H9 (cell line): ENCODE data around the gene COL27A1. TPM values are rescaled to one million over a fixed set of nuclear protein-coding genes. Genes with fewer than 3 reads are reported as not detected.

ENCODE experiments used
- DNase-seq: peaks from one replicate; pipeline ENCODE4 v3.0.0-alpha.2; 2017
- H2AFZ ChIP-seq: one replicate; pipeline ENCODE4 v1.6.1; 2013; ENCODE audit warnings: mild to moderate bottlenecking, low read length, control low read depth, moderate library complexity
- H2AK5ac ChIP-seq: 2 replicates; pipeline ENCODE4 v1.6.1; 2013; ENCODE audit warnings: low read length, control low read depth, mixed read lengths; ENCODE audit not compliant: insufficient read length
- H2BK120ac ChIP-seq: one replicate; pipeline ENCODE4 v1.6.1; 2013; ENCODE audit warnings: low read depth, mild to moderate bottlenecking, low read length, control low read depth, inconsistent platforms; ENCODE audit not compliant: poor library complexity, severe bottlenecking
- H2BK12ac ChIP-seq: 2 replicates; pipeline ENCODE4 v1.6.1; 2013; ENCODE audit warnings: low read length, control low read depth, mixed read lengths, low read depth; ENCODE audit not compliant: insufficient read length
- H2BK15ac ChIP-seq: 2 replicates; pipeline ENCODE4 v1.6.1; 2013; ENCODE audit warnings: low read depth, low read length, control low read depth
- H2BK20ac ChIP-seq: one replicate; pipeline ENCODE4 v1.6.1; 2013; ENCODE audit warnings: low read depth, mild to moderate bottlenecking, low read length, control low read depth, inconsistent platforms; ENCODE audit not compliant: poor library complexity, severe bottlenecking
- H2BK5ac ChIP-seq: 2 replicates; pipeline ENCODE4 v1.6.1; 2013; ENCODE audit warnings: low read length, control low read depth, mixed read lengths; ENCODE audit not compliant: insufficient read length
- H3K14ac ChIP-seq: 2 replicates; pipeline ENCODE4 v1.6.1; 2013; ENCODE audit warnings: low read length, control low read depth; ENCODE audit not compliant: insufficient read depth
- H3K18ac ChIP-seq: 2 replicates; pipeline ENCODE4 v1.6.1; 2013; ENCODE audit warnings: low read depth, mild to moderate bottlenecking, mixed read lengths, low read length, control low read depth; ENCODE audit not compliant: insufficient read length
- H3K23ac ChIP-seq: 2 replicates; pipeline ENCODE4 v1.6.1; 2013; ENCODE audit warnings: low read length, control low read depth, mixed read lengths, low read depth; ENCODE audit not compliant: insufficient read length
- H3K23me2 ChIP-seq: 2 replicates; pipeline ENCODE4 v1.6.1; 2013; ENCODE audit warnings: low read depth, mild to moderate bottlenecking, mixed read lengths, low read length, control low read depth; ENCODE audit not compliant: insufficient read length, poor library complexity, severe bottlenecking
- H3K27ac ChIP-seq: 2 replicates; pipeline ENCODE4 v1.5.1; 2013; ENCODE audit warnings: low read length, control low read depth, mixed read lengths, low read depth; ENCODE audit not compliant: insufficient read length
- H3K27me3 ChIP-seq: 2 replicates; pipeline ENCODE4 v1.6.1; 2013; ENCODE audit warnings: low read length, control low read depth, inconsistent platforms; ENCODE audit not compliant: insufficient read depth
- H3K4ac ChIP-seq: 2 replicates; pipeline ENCODE4 v1.6.1; 2013; ENCODE audit warnings: low read depth, mild to moderate bottlenecking, control low read depth, inconsistent platforms, low read length, moderate library complexity
- H3K4me1 ChIP-seq: 2 replicates; pipeline ENCODE4 v1.6.1; 2013; ENCODE audit warnings: low read length, control low read depth, inconsistent platforms; ENCODE audit not compliant: insufficient read depth
- H3K4me2 ChIP-seq: 2 replicates; pipeline ENCODE4 v1.6.1; 2013; ENCODE audit warnings: low read length, control low read depth, mixed read lengths; ENCODE audit not compliant: insufficient read length, insufficient read depth
- H3K56ac ChIP-seq: 2 replicates; pipeline ENCODE4 v1.6.1; 2013; ENCODE audit warnings: low read depth, mild to moderate bottlenecking, mixed read lengths, low read length, control low read depth; ENCODE audit not compliant: insufficient read length
- H3K79me1 ChIP-seq: 2 replicates; pipeline ENCODE4 v1.6.1; 2013; ENCODE audit warnings: low read depth, mild to moderate bottlenecking, moderate library complexity, low read length, control low read depth, inconsistent platforms; ENCODE audit not compliant: insufficient read depth, poor library complexity, severe bottlenecking
- H3K79me2 ChIP-seq: 2 replicates; pipeline ENCODE4 v1.6.1; 2013; ENCODE audit warnings: low read length, control low read depth, inconsistent platforms; ENCODE audit not compliant: insufficient read depth
- H3K9ac ChIP-seq: 2 replicates; pipeline ENCODE4 v1.6.1; 2013; ENCODE audit warnings: low read length, control low read depth, mixed read lengths; ENCODE audit not compliant: insufficient read length; ENCODE audit errors: extremely low read depth
- H3K9me3 ChIP-seq: one replicate; pipeline ENCODE4 v1.6.1; 2013; ENCODE audit warnings: low read depth, low read length, inconsistent platforms; ENCODE audit not compliant: control insufficient read depth
- H3T11ph ChIP-seq: one replicate; pipeline ENCODE4 v1.6.1; 2013; ENCODE audit warnings: mild to moderate bottlenecking, low read length, control low read depth, inconsistent platforms
- H4K20me1 ChIP-seq: one replicate; pipeline ENCODE4 v1.6.1; 2013; ENCODE audit not compliant: control insufficient read depth, insufficient read length, insufficient read depth
- H4K5ac ChIP-seq: 2 replicates; pipeline ENCODE4 v1.6.1; 2013; ENCODE audit warnings: low read depth, mild to moderate bottlenecking, mixed read lengths, low read length, control low read depth; ENCODE audit not compliant: insufficient read length
- H4K8ac ChIP-seq: replicated peaks from 2 replicates; pipeline ENCODE4 v1.6.1; 2013; ENCODE audit warnings: low read length, control low read depth, mixed read lengths, low read depth; ENCODE audit not compliant: insufficient read length
- H4K91ac ChIP-seq: 2 replicates; pipeline ENCODE4 v1.6.1; 2013; ENCODE audit warnings: low read depth, mild to moderate bottlenecking, moderate library complexity, mixed read lengths, low read length, control low read depth; ENCODE audit not compliant: insufficient read length
- H3K27ac Mint-ChIP-seq, 3 experiments: 2 replicates in 2 of 3; 3 replicates in 1 of 3; pipeline ENCODE4 v1.8.0; 2020 to 2021; ENCODE audit warnings: mixed read lengths in 3 of 3, mild to moderate bottlenecking in 1 of 3, moderate library complexity in 1 of 3
- H3K27me3 Mint-ChIP-seq: 2 replicates; pipeline ENCODE4 v1.8.0; 2021; ENCODE audit warnings: low read depth, mild to moderate bottlenecking, moderate library complexity, mixed read lengths
- H3K36me3 Mint-ChIP-seq, 3 experiments: 2 replicates in 2 of 3; 3 replicates in 1 of 3; pipeline ENCODE4 v1.8.0; 2020 to 2021; ENCODE audit warnings: low read depth in 3 of 3, mixed read lengths in 3 of 3; ENCODE audit not compliant: insufficient read depth in 1 of 3
- H3K4me1 Mint-ChIP-seq, 2 experiments: 2 replicates each; pipeline ENCODE4 v1.8.0; 2020; ENCODE audit warnings: mixed read lengths in 2 of 2
- H3K4me3 Mint-ChIP-seq, 2 experiments: 2 replicates in 1 of 2; 3 replicates in 1 of 2; pipeline ENCODE4 v1.8.0; 2020 to 2021; ENCODE audit warnings: mild to moderate bottlenecking in 2 of 2, mixed read lengths in 2 of 2, moderate library complexity in 1 of 2
- H3K9me3 Mint-ChIP-seq, 2 experiments: 2 replicates in 1 of 2; 3 replicates in 1 of 2; pipeline ENCODE4 v1.8.0; 2020; ENCODE audit warnings: mild to moderate bottlenecking in 2 of 2, mixed read lengths in 2 of 2, moderate library complexity in 1 of 2
- CTCF ChIP-seq: fragments of 200-600 bp; sonication (generic); conservative IDR thresholded peaks from 3 replicates; pipeline ENCODE4 v1.8.0; 2021; ENCODE audit warnings: antibody characterized with exemption, mild to moderate bottlenecking
- WGBS: extraction: QIAGEN DNeasy Blood & Tissue Kit; methylation state at CpG from one replicate; pipeline ENCODE4 v1.1.7; 2013; ENCODE audit warnings: missing lambda C conversion rate, low lambda C conversion rate, mixed read lengths; ENCODE audit not compliant: insufficient read length; ENCODE audit errors: extremely low coverage; 5-methylcytosine and 5-hydroxymethylcytosine counted together
- total RNA-seq: library from RNA; stranded (reverse); gene quantifications from 2 replicates; pipeline ENCODE4 v1.2.1, GENCODE V29; 2021

The COL27A1 gene
- total RNA-seq, 1 experiment from 2014 or later = 17.9 TPM

- H4K5ac ChIP-seq = no peak overlapping the region
- no peak for DNase-seq
- no peak overlapping the region for H3K14ac ChIP-seq
- no peak overlapping the region for H3K4me2 ChIP-seq
- no peaks in the 10 kb centered on the region for H3K79me1 ChIP-seq
- no peak overlapping the region for H3K4ac ChIP-seq
- no peak overlapping the region for H4K8ac ChIP-seq
- no peaks in the 10 kb centered on the region for H3K9me3 ChIP-seq
- no peak overlapping the region for H2AFZ ChIP-seq
- no peak overlapping the region for H4K91ac ChIP-seq
- no peak overlapping the region for H3K27ac ChIP-seq
- H3T11ph ChIP-seq = no peak overlapping the region
- H2BK20ac ChIP-seq = no peak overlapping the region
- H2BK5ac ChIP-seq = no peak overlapping the region
- no peaks in the 10 kb centered on the region for H3K4me1 ChIP-seq
- Mint-ChIP-seq H3K4me1 (peaks cover 0 to 5% of the 10 kb centered on the region in 2 experiments; a peak in 2 of 4 replicates), H3K27me3 (peaks cover 6% of the 10 kb centered on the region), H3K27ac (no peak overlapping the region), H3K4me3 (no peak overlapping the region), H3K9me3 (no peaks in the 10 kb centered on the region), H3K36me3 (no peaks in the 10 kb centered on the region)
- H3K23ac ChIP-seq = no peak overlapping the region
- H4K20me1 ChIP-seq = no peaks in the 10 kb centered on the region
- H3K27me3 ChIP-seq = no peaks in the 10 kb centered on the region
- no peaks in the 10 kb centered on the region for H3K79me2 ChIP-seq
- H2BK12ac ChIP-seq = no peak overlapping the region
- WGBS = no CpG with 5 or more reads among the region's 10 CpGs
- H2AK5ac ChIP-seq = no peak overlapping the region
- H2BK15ac ChIP-seq = no peak overlapping the region
- H2BK120ac ChIP-seq = no peak overlapping the region
- no peak overlapping the region for H3K56ac ChIP-seq
- no peak for TF ChIP-seq CTCF
- no peaks in the 10 kb centered on the region for H3K23me2 ChIP-seq
- no peak overlapping the region for H3K18ac ChIP-seq
- no peak overlapping the region for H3K9ac ChIP-seq
Observed at GRCh38 chr9:114316605-114317230, 161.4 kb downstream of the COL27A1 start.
